GM18508 (cell line): ENCODE results near the gene PLCB4.
"Not testable (repeated sequence)": the region's sequence is repeated elsewhere in the genome, so short reads cannot be mapped to it uniquely, and the experiment has no call there.

ENCODE experiments used
- ATAC-seq: cut with Tn5 transposase; IDR thresholded peaks from one replicate; pipeline ENCODE4 v1.9.1; 2021; ENCODE audit warnings: moderate number of reproducible peaks; ENCODE audit not compliant: insufficient read depth, unreplicated experiment

PLCB4 gene

DNA sequence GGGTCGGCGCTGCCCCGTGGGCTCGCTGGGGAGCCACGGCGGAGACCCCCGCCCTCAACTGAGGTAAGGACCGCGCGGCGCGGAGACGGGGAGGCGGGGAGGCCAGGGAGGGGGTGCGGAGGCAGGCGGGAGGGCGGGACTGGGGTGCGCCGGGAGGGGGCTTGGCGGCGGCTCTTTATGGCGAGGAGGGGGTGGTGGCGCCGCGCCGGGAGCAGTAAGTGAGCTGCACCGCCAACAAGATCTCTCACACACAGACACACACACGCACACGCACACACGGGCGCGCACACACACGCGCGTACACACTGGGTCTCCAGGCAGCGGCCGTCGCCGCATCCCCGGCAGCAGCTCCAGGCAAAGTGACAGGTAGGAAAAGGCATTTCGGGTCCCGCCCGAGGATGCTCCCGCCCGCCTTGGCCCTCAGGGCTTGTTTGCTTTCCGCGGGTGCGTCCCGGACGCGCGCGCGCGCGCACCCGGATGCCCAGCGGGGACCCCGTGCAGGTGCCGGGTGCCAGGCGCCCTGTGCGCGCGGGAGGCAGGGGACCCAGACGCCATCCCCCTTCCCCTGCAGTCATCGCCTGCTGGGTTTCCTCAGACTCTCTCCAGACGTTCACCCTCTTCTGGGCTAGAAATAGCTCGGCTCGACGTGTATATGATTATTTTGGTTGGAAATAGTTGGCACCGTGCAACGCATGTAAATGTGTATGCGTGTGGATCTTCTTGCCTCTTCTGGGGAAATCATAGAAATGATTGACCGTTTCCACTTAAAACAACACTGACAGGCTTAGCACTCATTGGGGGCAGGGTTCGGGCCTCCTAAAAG is at the start of gene PLCB4:
Gene PLCB4 (plus strand): TSS at position 247 of the 823 bp plus-strand sequence. CDS start 238,728 bp downstream, outside the sequence.
- ATAC-seq: no peak

GRCh38 chr20:9019833-9020232 is 49.1 kb upstream of the PLCB4 start:
- ATAC-seq: peak; percentile 54

DNA sequence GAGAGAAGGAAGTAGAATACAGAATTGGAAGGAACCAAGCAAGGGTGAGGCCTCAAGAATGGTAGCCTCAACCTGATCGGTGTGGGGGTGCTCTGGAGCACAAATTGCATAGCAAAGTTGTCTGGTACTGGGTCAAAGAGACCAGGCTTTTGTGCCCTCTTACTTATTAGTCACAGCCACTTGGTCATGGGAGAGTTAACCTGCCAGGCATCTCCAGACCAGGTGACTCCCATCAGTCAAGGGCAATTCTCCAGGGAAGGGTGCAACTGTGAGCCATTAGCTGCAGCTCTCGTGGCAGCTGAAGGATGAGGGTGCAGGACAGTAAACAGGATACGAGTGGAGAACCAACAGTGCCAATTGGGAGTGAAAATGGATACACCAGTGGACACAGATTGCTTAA is 47.7 kb upstream of the PLCB4 start:
- ATAC-seq: no peak

GRCh38 chr20:9021699-9022098 is 47.2 kb upstream of the PLCB4 start:
- ATAC-seq: no peak

DNA sequence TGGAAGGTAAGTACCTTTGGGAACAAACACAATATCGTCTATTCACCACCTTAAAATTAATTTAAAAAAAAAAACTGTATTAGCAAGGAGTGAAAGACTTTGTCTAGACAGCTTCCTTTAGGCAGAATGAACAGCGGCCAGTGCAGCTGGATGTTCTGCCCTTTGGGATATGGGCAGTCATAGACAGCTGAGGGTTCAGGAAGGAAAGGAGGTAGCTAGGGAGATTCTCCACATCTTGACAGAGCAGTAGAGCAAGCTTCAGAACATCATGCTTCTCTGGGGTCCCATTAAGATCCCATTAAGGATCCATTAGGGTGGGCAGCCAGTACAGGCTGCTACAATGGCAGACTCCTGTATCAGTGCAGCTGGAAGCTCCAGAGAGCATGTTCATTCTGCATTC is 46.5 kb upstream of the PLCB4 start:
- no peak for ATAC-seq

GRCh38 chr20:9024606-9025005 is 44.3 kb upstream of the PLCB4 start:
- ATAC-seq: no peak

GRCh38 chr20:9025011-9025410 is 43.9 kb upstream of the PLCB4 start:
- no peak for ATAC-seq

DNA sequence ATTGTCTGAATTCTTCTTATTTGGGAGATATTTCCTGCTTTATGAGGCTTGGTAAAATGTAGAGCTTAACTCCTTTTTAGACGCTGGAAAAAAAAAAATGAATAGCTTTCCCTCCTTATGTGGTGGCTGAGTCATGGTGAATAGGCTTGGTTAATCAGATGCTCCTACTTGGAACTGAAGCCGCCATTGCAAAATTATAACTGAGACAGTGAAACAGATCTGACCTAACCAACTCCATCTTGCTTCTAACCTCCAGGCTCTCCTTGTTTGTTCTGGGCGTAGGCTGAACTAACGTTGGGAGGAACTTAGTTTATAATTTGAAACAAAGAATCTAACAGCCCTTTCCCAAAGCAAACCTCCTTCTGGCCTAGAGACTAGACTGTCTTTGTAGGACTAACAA is 43.2 kb upstream of the PLCB4 start:
- no peak for ATAC-seq

GRCh38 chr20:9027626-9028025 is 41.3 kb upstream of the PLCB4 start:
- ATAC-seq: no peak

- no peak for ATAC-seq
These were observed 40.5 kb upstream of the PLCB4 start for GRCh38 chr20:9028419-9028818.

DNA sequence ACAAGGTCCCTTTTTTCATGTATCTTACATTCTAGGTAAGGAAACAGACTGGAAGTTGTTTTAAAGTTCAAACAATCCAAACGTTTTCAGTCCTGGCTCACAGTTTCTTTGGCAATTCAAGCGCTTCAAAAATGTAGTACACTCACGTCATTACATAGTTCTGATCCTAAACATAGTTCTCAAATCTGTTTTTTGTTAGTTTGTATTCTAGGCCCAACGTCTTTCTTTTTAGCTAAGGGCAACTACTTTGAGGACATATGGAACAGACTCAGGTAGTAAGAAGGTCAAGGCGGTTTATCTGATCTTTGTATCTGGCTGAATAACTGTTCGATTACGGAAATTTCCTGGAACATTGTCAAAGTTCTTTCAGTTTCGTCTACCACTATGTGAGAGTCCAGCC is 36.9 kb upstream of the PLCB4 start:
- ATAC-seq: no peak

DNA sequence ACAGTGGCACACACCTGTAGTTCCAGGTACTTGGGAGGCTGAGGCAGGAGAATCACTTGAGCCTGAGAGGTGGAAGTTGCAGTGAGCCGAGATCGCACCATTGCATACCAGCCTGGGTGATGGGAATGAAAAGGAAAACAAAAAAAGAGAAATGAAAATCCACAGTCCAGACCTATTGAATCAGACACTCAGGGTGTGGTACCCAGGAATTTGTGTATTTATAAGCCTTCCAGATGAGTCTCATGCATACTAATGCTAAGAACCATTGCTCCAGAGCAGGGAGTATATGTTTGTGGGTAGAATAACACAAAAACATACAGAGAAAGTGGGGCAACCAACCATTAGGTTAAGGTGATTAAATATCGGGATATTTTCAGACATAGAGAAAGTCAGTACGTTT is 36.1 kb upstream of the PLCB4 start:
- no peak for ATAC-seq

DNA sequence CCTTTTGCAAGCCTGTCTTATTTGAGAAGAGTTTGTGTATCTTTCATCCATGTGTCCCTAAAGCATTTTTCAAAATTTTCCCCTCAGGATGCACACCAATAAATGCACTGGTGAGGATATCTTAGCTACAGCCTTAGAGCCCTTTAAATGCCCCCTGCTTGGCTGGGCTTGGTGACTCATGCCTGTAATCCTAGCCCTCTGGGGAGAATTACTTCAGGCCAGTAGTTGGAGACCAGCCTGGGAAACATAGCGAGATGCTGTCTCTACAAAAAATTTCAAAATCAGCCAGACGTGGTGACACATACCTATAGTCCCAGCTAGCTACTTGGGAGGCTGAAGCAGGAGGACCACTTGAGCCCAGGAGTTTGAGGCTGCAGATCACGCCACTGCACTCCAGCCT is 33.8 kb upstream of the PLCB4 start:
- ATAC-seq: no peak

DNA sequence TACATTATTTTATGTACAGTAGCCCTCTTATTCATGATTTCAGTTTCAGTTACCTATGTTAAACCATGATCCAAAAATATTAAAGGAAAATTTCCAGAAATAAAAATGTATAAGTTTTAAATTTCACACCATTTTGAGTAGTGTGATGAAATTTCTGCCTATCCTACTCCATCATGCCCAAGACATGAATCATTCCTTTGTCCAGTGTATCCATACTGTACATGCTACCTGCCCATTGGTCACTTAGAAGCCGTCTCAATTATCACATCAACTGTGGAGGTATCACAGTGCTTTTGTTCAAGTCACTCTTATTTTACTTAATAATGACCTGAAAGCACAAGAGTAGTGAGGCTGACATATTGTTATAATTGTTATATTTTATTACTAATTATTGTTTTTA is 32.3 kb upstream of the PLCB4 start:
- ATAC-seq: no peak

- ATAC-seq: no peak
These were observed 29.9 kb upstream of the PLCB4 start for GRCh38 chr20:9038791-9039535.

DNA sequence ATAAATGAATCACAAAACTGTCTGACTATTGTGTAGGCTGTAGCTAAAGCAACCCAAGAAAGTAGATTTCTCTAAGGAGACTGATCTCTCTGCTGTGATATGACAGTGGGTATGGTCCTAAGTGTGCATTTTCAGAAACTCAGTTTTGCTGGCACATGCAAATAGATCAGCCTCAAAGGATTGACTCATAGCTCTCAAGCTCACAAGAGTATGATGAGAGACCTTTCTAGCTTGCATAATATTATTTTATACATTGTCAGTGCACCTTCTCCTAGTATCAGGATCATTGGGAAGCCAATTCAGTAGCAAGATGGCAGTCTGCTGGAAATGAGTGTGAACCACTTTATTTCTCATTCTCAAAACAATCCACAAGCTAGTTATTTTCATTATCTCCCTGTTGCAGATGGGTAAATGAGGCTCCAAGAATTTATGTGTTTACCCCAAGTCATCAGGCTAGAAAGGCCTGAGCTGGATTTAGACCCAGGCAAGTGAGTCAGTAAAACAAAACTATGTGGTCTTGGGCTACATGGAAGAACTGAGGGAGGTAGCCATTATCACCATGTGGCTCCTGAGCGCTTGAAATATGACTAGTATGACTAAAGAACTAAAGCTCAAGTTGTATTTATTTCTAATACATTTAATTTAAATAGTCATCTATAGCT is 27.9 kb upstream of the PLCB4 start:
- ATAC-seq: no peak

DNA sequence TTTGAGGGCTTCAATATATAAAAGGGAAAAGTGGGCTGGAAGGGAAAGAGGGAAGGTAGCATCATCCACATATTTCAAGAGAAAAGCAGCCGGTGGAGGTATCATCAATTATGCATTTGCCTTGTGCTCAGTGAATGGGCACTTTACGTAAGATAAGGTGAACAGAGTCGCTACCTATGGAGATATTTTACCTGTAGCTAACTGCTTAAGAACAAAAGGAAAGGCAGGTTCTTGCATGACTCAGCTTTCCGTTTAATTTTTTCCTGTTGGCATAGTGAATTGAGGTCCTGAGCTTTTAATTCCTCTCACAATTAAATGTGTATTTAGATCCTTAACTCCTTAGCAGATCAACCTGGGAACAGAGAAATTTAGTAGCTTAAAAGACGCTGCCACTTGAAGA is 25.5 kb upstream of the PLCB4 start:
- ATAC-seq: no peak

DNA sequence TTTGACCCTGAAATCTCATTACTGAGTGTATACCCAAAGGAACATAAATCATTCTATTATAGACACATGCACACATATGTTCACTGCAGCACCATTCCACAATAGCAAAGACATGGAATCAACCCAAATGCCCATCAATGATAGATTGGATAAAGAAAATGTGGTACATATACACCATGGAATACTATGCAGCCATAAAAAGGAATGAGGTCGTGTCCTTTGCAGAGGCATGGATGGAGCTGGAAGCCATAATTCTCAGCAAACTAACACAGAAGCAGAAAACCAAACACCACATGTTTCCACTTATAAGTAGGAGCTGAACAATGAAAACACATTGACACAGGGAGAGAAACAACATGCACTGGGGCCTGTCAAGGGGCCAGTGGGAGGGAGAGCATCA is 21.0 kb upstream of the PLCB4 start:
- not testable (repeated sequence) for ATAC-seq

- no peak for ATAC-seq
These were observed 17.4 kb upstream of the PLCB4 start for GRCh38 chr20:9051508-9051907.

DNA sequence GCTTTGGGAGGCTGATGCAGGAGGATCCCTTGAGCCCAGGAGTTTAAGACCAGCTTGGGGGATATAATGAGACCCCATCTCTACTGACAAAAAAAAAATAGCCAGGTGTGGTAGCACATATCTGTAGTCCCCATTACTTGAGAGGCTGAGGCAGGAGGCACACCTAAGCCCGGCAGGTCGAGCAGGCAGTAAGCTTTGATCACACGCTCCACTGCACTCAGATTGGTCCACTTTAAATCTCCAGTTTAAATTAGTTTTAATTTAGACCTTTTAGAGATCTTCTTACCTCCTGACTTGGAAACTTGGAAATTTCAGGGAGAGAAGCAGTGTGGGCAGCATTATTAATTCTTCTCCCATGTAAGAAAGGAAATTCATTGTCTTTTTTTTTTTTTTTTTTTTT is 16.8 kb upstream of the PLCB4 start:
- ATAC-seq: no peak

- no peak for ATAC-seq
These were observed 15.8 kb upstream of the PLCB4 start for GRCh38 chr20:9053108-9053507.
